ENCODE results near the gene PTPRU.
"Not testable (repeated sequence)": the region's sequence is repeated elsewhere in the genome, so short reads cannot be mapped to it uniquely, and the experiment has no call there.

The PTPRU gene

GRCh38 chr1:29291756-29292155 is 55.4 kb downstream of the PTPRU start:
- Mint-ChIP-seq H3K27me3 (peaks cover 15% of the 10 kb centered on the region), H3K9me3 (no peaks in the 10 kb centered on the region), H3K36me3 (no peaks in the 10 kb centered on the region), H3K4me3 (no peak overlapping the region), H3K4me1 (no peaks in the 10 kb centered on the region), H3K27ac (no peak overlapping the region)
- no peak for DNase-seq
- CTCF ChIA-PET: no interaction called here

- CTCF ChIA-PET: no interaction called here
- Mint-ChIP-seq H3K4me1 (no peaks in the 10 kb centered on the region), H3K9me3 (no peaks in the 10 kb centered on the region), H3K27ac (no peak overlapping the region), H3K4me3 (no peak overlapping the region), H3K27me3 (peaks cover 18% of the 10 kb centered on the region), H3K36me3 (no peaks in the 10 kb centered on the region)
- no peak for DNase-seq
Observed at GRCh38 chr1:29292344-29292743, 56.0 kb downstream of the PTPRU start.

GRCh38 chr1:29297450-29297849 is 61.1 kb downstream of the PTPRU start:
- CTCF ChIA-PET: no interaction called here

GRCh38 chr1:29298246-29298645 is 61.9 kb downstream of the PTPRU start:
- no peaks in the 10 kb centered on the region for H3K4me1 Mint-ChIP-seq
- H3K27me3 Mint-ChIP-seq: peaks cover 32% of the 10 kb centered on the region
- H3K27ac Mint-ChIP-seq: no peak overlapping the region
- no peaks in the 10 kb centered on the region for H3K36me3 Mint-ChIP-seq
- H3K4me3 Mint-ChIP-seq: no peak overlapping the region
- no peak for DNase-seq
- no peaks in the 10 kb centered on the region for H3K9me3 Mint-ChIP-seq
- CTCF ChIA-PET: no interaction called here

More at GRCh38 chr1:29297450-29297849, 61.1 kb downstream of the PTPRU start:
- no peak overlapping the region for H3K27ac Mint-ChIP-seq
- no peaks in the 10 kb centered on the region for H3K4me1 Mint-ChIP-seq
- DNase-seq: no peak
- H3K27me3 Mint-ChIP-seq: peaks cover 32% of the 10 kb centered on the region
- no peaks in the 10 kb centered on the region for H3K9me3 Mint-ChIP-seq
- H3K36me3 Mint-ChIP-seq: no peaks in the 10 kb centered on the region
- no peak overlapping the region for H3K4me3 Mint-ChIP-seq

DNA sequence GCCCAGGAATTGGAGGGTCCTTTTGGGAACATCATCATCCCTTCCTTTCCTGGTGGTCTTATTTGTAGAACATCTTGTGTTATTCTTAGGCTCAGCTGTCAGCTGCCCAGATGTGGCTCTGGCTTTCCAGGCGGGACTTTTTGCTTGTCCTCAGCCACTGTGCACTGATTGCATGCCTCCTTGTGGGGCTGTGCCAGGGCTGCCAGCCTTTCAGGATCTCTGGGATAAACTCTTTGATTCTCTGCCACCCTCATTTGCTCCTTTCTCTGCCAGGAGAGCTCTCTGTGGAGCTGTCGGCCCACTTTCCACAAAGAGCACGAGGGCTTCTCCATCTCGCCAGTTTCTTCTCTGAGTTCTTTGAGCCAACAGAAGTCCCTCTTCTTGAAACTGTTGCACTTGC is 63.1 kb downstream of the PTPRU start:
- no peak overlapping the region for H3K4me3 Mint-ChIP-seq
- DNase-seq: no peak
- no peaks in the 10 kb centered on the region for H3K36me3 Mint-ChIP-seq
- H3K27me3 Mint-ChIP-seq: peaks cover 33% of the 10 kb centered on the region
- no peaks in the 10 kb centered on the region for H3K9me3 Mint-ChIP-seq
- no peaks in the 10 kb centered on the region for H3K4me1 Mint-ChIP-seq
- H3K27ac Mint-ChIP-seq: no peak overlapping the region
- CTCF ChIA-PET: no interaction called here

- H3K9me3 Mint-ChIP-seq, H3K36me3 Mint-ChIP-seq, H3K4me1 Mint-ChIP-seq, H3K4me3 Mint-ChIP-seq, DNase-seq, H3K27ac Mint-ChIP-seq, CTCF ChIA-PET: not testable (repeated sequence)
- peaks cover 25% of the 10 kb centered on the region for H3K27me3 Mint-ChIP-seq
Observed at GRCh38 chr1:29301732-29302131, 65.4 kb downstream of the PTPRU start.

DNA sequence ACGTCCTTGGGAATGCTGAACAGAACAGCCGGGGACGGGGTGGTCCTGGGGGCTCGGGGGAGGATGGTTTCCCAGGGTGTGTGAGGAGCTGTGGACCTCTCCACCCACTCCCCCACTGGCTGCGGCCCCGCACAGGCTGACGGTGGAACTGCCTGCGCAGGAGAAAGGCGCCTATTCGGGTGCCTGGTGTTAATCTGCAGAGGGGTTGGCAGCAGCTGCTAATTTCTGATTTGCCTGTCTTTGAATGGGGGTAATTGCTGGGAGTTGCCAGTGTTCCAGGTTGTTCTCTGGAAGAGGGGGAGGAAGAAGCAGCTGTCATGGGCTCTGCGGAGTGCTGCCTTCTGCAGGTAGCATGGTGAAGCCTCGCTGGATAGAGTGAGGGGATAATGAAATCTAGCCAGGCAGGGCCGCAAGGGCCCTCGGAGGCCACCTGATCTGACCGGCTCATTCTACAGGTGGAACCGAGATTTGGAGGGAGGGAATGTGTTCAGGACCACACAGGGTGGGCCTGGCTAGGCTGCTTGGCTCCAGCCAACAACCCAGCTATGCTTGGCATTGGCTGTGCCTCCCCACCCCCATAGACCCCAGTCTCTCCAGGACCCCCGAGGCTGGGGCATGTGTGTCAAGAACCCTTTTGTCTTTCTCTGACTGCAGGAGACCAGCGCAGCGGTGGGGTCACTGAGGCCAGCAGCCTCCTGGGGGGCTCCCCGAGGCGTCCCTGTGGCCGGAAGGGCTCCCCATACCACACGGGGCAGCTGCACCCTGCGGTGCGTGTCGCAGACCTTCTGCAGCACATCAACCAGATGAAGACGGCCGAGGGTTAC is 67.1 kb downstream of the PTPRU start:
- no peak for DNase-seq
- Mint-ChIP-seq H3K4me3 (no peak overlapping the region), H3K27me3 (peaks cover 19% of the 10 kb centered on the region), H3K4me1 (no peaks in the 10 kb centered on the region), H3K27ac (no peak overlapping the region), H3K9me3 (no peaks in the 10 kb centered on the region), H3K36me3 (no peaks in the 10 kb centered on the region)
- CTCF ChIA-PET: no interaction called here

GRCh38 chr1:29304025-29304684 is 67.8 kb downstream of the PTPRU start:
- CTCF ChIA-PET: no interaction called here
- Mint-ChIP-seq H3K9me3 (no peaks in the 10 kb centered on the region), H3K27me3 (peaks cover 19% of the 10 kb centered on the region), H3K27ac (no peak overlapping the region), H3K36me3 (no peaks in the 10 kb centered on the region), H3K4me3 (no peak overlapping the region), H3K4me1 (no peaks in the 10 kb centered on the region)
- no peak for DNase-seq

GRCh38 chr1:29305943-29306342 is 69.6 kb downstream of the PTPRU start:
- Mint-ChIP-seq H3K4me3 (no peak overlapping the region), H3K36me3 (no peaks in the 10 kb centered on the region), H3K9me3 (no peaks in the 10 kb centered on the region), H3K4me1 (no peaks in the 10 kb centered on the region), H3K27me3 (peaks cover 12% of the 10 kb centered on the region), H3K27ac (no peak overlapping the region)
- CTCF ChIA-PET: no interaction called here
- no peak for DNase-seq

- CTCF ChIA-PET: no interaction called here
- Mint-ChIP-seq H3K9me3 (no peaks in the 10 kb centered on the region), H3K4me1 (no peaks in the 10 kb centered on the region), H3K36me3 (no peaks in the 10 kb centered on the region), H3K27ac (no peak overlapping the region), H3K4me3 (no peak overlapping the region), H3K27me3 (peaks cover 12% of the 10 kb centered on the region)
- DNase-seq: no peak
Observed at GRCh38 chr1:29306471-29307140, 70.3 kb downstream of the PTPRU start.

DNA sequence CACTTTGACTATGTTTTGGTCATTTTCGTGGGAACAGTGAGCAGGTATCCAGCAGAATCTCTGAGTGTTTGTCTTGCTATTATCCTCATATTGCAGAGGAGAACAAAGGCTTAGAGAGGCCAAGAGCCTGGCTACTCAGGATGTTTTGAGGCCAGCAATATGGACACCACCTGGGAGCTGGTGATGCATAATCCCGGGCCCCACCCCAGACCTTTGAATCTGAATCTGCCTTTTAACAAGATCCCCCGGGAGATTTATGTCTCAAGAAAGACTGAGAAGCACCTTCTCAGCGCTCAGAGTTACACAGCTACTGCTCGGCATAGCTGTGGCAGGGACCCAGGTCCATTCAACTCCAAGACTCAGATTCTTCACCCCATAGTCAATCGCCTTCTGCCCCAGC is 72.8 kb downstream of the PTPRU start:
- CTCF ChIA-PET: no interaction called here
- H3K27me3 Mint-ChIP-seq: peaks cover 12% of the 10 kb centered on the region
- no peak for DNase-seq
- H3K36me3 Mint-ChIP-seq: no peaks in the 10 kb centered on the region
- no peaks in the 10 kb centered on the region for H3K4me1 Mint-ChIP-seq
- H3K27ac Mint-ChIP-seq: no peak overlapping the region
- no peaks in the 10 kb centered on the region for H3K9me3 Mint-ChIP-seq
- H3K4me3 Mint-ChIP-seq: no peak overlapping the region

- CTCF ChIA-PET: no interaction called here
- no peak overlapping the region for H3K27ac Mint-ChIP-seq
Observed at GRCh38 chr1:29309621-29310020, 73.3 kb downstream of the PTPRU start.

DNA sequence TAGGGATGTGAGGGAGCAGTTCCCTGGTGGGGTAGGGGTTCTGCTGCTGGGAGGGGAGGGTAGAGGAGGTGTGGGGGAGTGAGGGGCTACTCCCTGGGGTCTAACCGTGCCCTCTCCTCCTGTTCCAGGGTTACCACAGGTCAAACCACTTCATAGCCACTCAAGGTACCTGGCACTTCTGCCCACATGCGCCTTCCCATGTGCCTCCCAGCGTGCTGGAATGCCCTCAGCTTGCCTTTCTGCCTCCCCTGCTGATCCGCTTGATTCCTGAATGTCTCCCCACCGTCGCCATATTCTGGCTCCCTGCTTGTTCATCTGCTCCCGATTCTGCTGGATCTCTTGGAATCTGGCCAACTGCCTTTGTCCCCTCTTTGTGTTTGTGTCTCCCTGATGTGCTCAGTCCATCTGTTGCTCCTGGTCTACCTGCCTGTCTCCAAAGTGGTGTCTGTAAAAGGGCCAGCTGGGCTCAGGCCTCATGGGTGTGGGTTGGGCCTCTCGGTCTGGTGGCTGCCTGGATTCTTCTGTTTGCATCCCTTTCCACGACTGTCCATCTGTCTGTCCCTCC is 74.4 kb downstream of the PTPRU start:
- H3K4me1 Mint-ChIP-seq: no peaks in the 10 kb centered on the region
- no peak for DNase-seq
- H3K36me3 Mint-ChIP-seq: no peaks in the 10 kb centered on the region
- no peaks in the 10 kb centered on the region for H3K9me3 Mint-ChIP-seq
- CTCF ChIA-PET: no interaction called here
- H3K27me3 Mint-ChIP-seq: peaks cover 9% of the 10 kb centered on the region
- H3K4me3 Mint-ChIP-seq: no peak overlapping the region
- H3K27ac Mint-ChIP-seq: no peak overlapping the region

More at GRCh38 chr1:29309621-29310020, 73.3 kb downstream of the PTPRU start:
- no peak for DNase-seq
- no peaks in the 10 kb centered on the region for H3K9me3 Mint-ChIP-seq
- H3K4me1 Mint-ChIP-seq: no peaks in the 10 kb centered on the region
- H3K27me3 Mint-ChIP-seq: peaks cover 10% of the 10 kb centered on the region
- H3K36me3 Mint-ChIP-seq: no peaks in the 10 kb centered on the region
- no peak overlapping the region for H3K4me3 Mint-ChIP-seq

DNA sequence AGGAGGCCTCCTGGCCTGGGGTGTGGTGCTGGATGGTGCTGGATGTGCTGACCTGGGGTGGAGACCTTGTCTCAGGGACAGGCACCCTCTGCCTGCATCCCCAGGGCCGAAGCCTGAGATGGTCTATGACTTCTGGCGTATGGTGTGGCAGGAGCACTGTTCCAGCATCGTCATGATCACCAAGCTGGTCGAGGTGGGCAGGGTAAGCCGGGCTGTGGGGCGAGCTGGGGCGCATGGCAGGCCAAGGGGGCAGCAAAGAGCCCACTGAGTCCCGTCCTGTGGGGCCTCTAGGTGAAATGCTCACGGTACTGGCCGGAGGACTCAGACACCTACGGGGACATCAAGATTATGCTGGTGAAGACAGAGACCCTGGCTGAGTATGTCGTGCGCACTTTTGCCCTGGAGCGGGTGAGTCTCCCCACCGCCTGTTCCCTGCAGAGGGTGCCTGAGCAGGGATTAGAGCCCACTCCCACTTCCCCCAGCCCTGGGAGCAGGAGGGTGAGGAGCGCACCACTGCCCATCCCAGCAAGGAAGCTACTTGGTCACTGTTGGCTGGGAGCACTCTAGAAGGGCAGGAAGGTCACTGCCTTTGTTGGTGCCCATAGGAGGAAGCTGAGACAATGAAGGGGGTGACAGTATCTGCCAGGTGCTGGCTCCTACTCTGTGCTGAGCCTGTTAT is 75.2 kb downstream of the PTPRU start:
- Mint-ChIP-seq H3K4me3 (no peak overlapping the region), H3K27me3 (peaks cover 10% of the 10 kb centered on the region), H3K36me3 (no peaks in the 10 kb centered on the region), H3K27ac (no peak overlapping the region), H3K9me3 (no peaks in the 10 kb centered on the region), H3K4me1 (no peaks in the 10 kb centered on the region)
- DNase-seq: no peak
- CTCF ChIA-PET: no interaction called here
